Endothelial cell (in vitro differentiated cells): ENCODE data around the gene ADAMTS20. TPM values are rescaled to one million over a fixed set of nuclear protein-coding genes. Genes with fewer than 3 reads are reported as not detected.

Experiments
- DNase-seq: peaks from one replicate; pipeline ENCODE4 v3.0.0; 2021; ENCODE audit warnings: low spot score
- H3K27ac Mint-ChIP-seq: one replicate; pipeline ENCODE4 v1.8.0; 2021; ENCODE audit warnings: mixed read lengths, inconsistent platforms; ENCODE audit not compliant: unreplicated experiment
- H3K27me3 Mint-ChIP-seq: one replicate; pipeline ENCODE4 v1.8.0; 2021; ENCODE audit warnings: mild to moderate bottlenecking, moderate library complexity, mixed read lengths, inconsistent platforms; ENCODE audit not compliant: unreplicated experiment
- H3K36me3 Mint-ChIP-seq: one replicate; pipeline ENCODE4 v1.8.0; 2021; ENCODE audit warnings: mild to moderate bottlenecking, low read depth, mixed read lengths, inconsistent platforms; ENCODE audit not compliant: unreplicated experiment
- H3K4me1 Mint-ChIP-seq: one replicate; pipeline ENCODE4 v1.8.0; 2021; ENCODE audit warnings: mild to moderate bottlenecking, mixed read lengths, inconsistent platforms; ENCODE audit not compliant: unreplicated experiment
- H3K4me3 Mint-ChIP-seq: one replicate; pipeline ENCODE4 v1.8.0; 2021; ENCODE audit warnings: mild to moderate bottlenecking, mixed read lengths, inconsistent platforms; ENCODE audit not compliant: unreplicated experiment
- H3K9me3 Mint-ChIP-seq: one replicate; pipeline ENCODE4 v1.8.0; 2021; ENCODE audit warnings: mixed read lengths, inconsistent platforms; ENCODE audit not compliant: unreplicated experiment
- total RNA-seq: library from RNA; stranded (reverse); fragmentation: NEBNext Ultra II Directional; extraction: Animal tissue kit (Norgen Biotek cat#: 25700); gene quantifications from one replicate; pipeline ENCODE4 v1.2.1, GENCODE V29; 2021; ENCODE audit not compliant: unreplicated experiment
- TF ChIP-seq, protein P1 (sequence below): fragments of 200-600 bp; sonication (generic); IDR thresholded peaks from one replicate; pipeline ENCODE4 v1.5.0; 2021; ENCODE audit warnings: antibody characterized with exemption; ENCODE audit not compliant: unreplicated experiment

ADAMTS20 gene
- total RNA-seq, 1 donor from 2014 or later: 0.15 TPM

DNA sequence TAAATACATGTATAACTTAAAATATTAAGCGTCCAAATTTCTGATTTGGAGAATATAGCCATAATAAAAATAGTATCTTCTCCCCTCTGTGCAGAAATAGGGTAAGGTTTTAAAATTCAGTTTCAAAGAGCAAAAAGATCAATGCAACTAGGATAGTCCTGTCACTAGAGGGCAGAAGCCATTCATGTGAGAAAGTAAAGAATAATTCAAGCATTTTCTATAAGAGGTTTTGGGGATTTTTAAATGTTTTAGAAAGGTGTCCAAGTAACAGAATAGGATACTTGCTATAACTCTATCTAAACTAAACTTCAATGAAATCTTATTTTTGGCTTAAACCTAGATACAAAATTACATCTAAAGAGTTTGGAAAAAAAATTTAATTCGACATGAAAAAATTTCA lies 50.3 kb downstream of the ADAMTS20 start:
- TF ChIP-seq, protein P1, sequence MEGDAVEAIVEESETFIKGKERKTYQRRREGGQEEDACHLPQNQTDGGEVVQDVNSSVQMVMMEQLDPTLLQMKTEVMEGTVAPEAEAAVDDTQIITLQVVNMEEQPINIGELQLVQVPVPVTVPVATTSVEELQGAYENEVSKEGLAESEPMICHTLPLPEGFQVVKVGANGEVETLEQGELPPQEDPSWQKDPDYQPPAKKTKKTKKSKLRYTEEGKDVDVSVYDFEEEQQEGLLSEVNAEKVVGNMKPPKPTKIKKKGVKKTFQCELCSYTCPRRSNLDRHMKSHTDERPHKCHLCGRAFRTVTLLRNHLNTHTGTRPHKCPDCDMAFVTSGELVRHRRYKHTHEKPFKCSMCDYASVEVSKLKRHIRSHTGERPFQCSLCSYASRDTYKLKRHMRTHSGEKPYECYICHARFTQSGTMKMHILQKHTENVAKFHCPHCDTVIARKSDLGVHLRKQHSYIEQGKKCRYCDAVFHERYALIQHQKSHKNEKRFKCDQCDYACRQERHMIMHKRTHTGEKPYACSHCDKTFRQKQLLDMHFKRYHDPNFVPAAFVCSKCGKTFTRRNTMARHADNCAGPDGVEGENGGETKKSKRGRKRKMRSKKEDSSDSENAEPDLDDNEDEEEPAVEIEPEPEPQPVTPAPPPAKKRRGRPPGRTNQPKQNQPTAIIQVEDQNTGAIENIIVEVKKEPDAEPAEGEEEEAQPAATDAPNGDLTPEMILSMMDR: no peak
- no peaks in the 10 kb centered on the region for H3K36me3 Mint-ChIP-seq
- H3K4me3 Mint-ChIP-seq: no peak overlapping the region
- no peak overlapping the region for H3K27ac Mint-ChIP-seq
- H3K9me3 Mint-ChIP-seq: no peaks in the 10 kb centered on the region
- no peak for DNase-seq
- no peaks in the 10 kb centered on the region for H3K27me3 Mint-ChIP-seq
- no peaks in the 10 kb centered on the region for H3K4me1 Mint-ChIP-seq

DNA sequence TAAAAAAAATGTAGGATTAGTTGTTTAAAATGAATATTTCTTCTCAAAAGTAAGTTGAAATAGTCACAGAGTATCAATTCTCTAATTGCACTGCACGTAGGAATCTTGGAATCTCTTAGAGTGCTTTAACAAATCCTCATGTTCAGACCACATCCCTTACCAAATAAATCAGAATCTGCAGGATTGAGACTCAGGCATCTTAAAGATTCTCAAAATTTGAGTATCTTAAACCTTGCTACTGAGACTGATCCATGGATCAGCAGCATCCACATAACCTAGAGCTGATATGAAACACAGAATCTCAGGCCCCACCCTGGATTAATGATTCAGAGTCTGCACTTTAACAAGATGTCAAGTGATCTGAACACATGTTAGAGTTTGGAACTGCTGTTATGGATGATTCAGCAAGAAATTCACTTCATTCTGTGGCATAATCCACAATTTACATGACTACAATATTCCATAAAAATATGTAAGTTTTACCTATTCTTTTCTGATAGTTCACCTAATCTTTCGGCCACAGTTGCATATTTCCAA lies 58.7 kb downstream of the ADAMTS20 start:
- no peaks in the 10 kb centered on the region for H3K36me3 Mint-ChIP-seq
- no peak overlapping the region for H3K27ac Mint-ChIP-seq
- TF ChIP-seq, protein P1: no peak
- no peak overlapping the region for H3K4me3 Mint-ChIP-seq
- no peaks in the 10 kb centered on the region for H3K4me1 Mint-ChIP-seq
- no peaks in the 10 kb centered on the region for H3K27me3 Mint-ChIP-seq
- DNase-seq: no peak
- H3K9me3 Mint-ChIP-seq: no peaks in the 10 kb centered on the region

DNA sequence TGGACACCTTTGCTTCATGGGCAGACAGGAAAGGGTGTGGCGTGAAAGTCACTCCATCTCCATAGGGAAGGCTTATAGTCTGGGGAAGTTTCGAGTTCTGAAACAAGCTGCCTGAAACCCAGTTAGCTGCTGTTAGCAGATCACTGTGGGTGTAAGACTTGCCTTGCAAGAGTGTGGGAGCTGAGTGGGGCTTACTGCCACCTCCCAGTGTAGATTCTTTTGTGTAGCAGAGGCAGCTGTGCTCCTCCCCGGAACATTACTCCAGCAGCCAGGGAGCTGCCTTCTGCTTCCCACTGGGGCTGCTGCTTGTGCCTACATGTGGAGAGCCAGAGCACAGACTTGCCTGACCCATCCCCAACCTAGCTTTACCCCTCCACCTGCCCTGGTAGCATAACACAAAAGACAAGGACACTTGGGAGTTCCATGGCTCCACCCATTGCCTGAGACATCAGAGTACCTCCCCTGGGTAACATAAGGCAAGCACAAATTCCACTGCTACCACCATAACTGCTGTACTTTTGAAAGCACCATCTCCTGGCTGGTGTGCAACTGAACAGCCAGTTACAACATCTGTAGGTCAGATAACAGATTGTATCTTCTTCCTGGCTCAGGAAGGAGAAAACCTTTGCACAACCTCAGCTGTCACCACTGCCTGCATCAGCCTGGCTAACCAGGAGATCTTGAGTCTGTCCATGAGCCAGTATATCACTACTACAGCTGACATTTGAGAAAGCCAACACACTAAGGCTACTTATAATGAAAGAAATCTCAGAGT lies 69.5 kb downstream of the ADAMTS20 start:
- no peak for DNase-seq
- H3K36me3 Mint-ChIP-seq: no peaks in the 10 kb centered on the region
- no peak overlapping the region for H3K27ac Mint-ChIP-seq
- TF ChIP-seq, protein P1: no peak
- no peaks in the 10 kb centered on the region for H3K27me3 Mint-ChIP-seq
- no peaks in the 10 kb centered on the region for H3K9me3 Mint-ChIP-seq
- no peak overlapping the region for H3K4me3 Mint-ChIP-seq
- H3K4me1 Mint-ChIP-seq: no peaks in the 10 kb centered on the region

DNA sequence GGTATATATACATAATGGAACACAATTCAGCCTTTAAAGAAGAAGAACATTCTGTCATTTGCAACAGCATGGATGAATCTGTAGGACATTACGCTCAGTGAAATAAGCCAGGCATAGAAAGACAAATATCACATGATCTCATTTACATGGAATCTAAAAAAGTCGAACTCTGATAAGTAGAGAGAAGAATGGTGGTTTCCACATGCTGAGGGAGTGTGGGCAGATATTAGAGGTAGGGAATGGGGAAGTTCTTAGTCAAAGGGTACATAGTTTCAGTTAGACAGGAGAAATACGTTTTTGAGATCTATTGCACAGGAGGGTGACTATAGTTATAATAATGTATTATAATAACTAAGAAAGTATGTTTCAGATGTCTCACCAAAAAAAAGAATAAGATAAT lies 71.4 kb downstream of the ADAMTS20 start:
- Mint-ChIP-seq H3K27ac (no peak overlapping the region), H3K4me3 (no peak overlapping the region), H3K9me3 (no peaks in the 10 kb centered on the region), H3K36me3 (no peaks in the 10 kb centered on the region), H3K4me1 (no peaks in the 10 kb centered on the region), H3K27me3 (no peaks in the 10 kb centered on the region)
- no peak for DNase-seq
- TF ChIP-seq, protein P1: no peak

DNA sequence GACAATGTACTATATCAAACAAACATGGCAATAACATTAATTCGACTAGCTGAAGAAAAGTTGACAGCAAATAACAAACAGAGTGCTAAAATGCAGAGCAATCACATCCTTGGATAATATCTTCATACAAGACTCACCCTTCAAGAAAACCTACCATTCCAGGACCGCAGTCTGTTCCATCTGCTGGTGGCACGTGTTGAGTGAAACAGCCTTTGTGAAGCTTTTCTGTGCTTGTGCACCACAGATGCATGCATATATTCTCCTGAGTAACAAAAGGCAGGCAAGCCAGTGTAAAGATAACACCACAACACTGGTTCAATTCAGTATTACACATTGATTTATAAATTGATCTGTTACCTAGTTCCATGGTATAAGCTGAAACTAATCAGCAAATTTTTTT lies 89.3 kb downstream of the ADAMTS20 start:
- TF ChIP-seq, protein P1: no peak
- Mint-ChIP-seq H3K27ac (no peak overlapping the region), H3K9me3 (no peaks in the 10 kb centered on the region), H3K4me1 (no peaks in the 10 kb centered on the region), H3K36me3 (no peaks in the 10 kb centered on the region), H3K4me3 (no peak overlapping the region), H3K27me3 (no peaks in the 10 kb centered on the region)
- no peak for DNase-seq
